OCI-LY3 (cell line): ENCODE data around the gene RABGAP1.

Experiments
- CTCF ChIP-seq: fragments of 200-600, 300-600 bp; sonication (generic); IDR thresholded peaks from 2 replicates; pipeline ENCODE4 v1.5.1; 2014; ENCODE audit warnings: antibody characterized with exemption, low read length, low read depth
- EZH2phosphoT487 ChIP-seq: fragments of 200-600 bp; shearing (Covaris generic); IDR thresholded peaks from 2 replicates; pipeline ENCODE4 v1.6.1; 2018; ENCODE audit warnings: antibody characterized with exemption, mixed run types, low read depth

DNA sequence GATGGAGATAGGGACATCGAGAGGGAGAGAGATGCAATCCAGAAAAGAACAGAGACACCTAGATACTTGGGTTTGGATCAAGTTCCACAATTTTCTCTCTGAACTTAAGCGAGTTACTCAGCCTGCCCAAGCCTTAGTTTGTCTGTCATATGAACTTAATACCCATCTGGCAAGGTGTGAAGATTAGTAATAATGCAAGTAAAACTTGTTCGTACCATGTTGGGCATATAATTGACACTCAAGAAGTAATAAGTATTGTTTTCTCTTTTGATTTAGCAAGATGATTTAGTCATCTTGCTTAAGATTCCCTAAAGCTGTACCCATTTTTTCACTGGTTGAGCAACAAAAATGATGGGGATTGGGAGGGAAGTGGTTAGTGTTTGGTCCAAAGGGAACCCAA is 7.5 kb downstream of the RABGAP1 start:
- TF ChIP-seq CTCF (no peak), EZH2phosphoT487 (no peak)
